Activated CD4-positive, alpha-beta T cell treated with anti-CD3 and anti-CD28 coated beads, Interleukin-2, amount 50 U/mL, for 48 hours (primary cell): ENCODE data around the gene SH3BGRL3.
"Not testable (repeated sequence)": the region's sequence is repeated elsewhere in the genome, so short reads cannot be mapped to it uniquely, and the experiment has no call there.

Experiments
- DNase-seq, 2 experiments: peaks; one replicate each; pipeline ENCODE4 v3.0.0-alpha.2; 2020

The SH3BGRL3 gene

GRCh38 chr1:26279456-26280332 is at the start of gene SH3BGRL3:
SH3BGRL3 (plus strand) TSS chr1:26280086; CDS start chr1:26280156, 70 bp downstream.
- peak; percentile 85 to 88 for DNase-seq

DNA sequence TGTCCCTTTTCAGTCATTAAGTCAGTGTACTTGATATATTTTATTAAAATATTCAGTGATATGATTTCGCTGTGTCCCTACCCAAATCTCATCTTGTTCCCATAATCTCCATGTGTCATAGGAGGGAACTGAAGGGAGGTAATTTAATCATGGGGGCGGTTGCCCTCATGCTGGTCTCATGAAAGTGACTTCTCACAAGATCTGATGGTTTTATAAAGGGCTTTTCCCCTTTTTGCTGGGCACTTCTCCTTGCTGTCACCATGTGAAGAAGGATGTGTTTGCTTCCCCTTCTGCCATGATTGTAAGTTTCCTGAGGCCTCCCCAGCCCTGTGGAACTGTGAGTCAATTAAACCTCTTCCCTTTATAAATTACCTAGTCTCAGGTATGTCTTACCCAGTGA is 49.2 kb upstream of the SH3BGRL3 start:
- not testable (repeated sequence) for DNase-seq

GRCh38 chr1:26233903-26234643 is 45.8 kb upstream of the SH3BGRL3 start, which contains the start of gene CEP85:
CEP85 (plus strand) TSS chr1:26234200; CDS start chr1:26239784, 5,584 bp downstream.
- DNase-seq = peak; percentile 98 to 99

DNA sequence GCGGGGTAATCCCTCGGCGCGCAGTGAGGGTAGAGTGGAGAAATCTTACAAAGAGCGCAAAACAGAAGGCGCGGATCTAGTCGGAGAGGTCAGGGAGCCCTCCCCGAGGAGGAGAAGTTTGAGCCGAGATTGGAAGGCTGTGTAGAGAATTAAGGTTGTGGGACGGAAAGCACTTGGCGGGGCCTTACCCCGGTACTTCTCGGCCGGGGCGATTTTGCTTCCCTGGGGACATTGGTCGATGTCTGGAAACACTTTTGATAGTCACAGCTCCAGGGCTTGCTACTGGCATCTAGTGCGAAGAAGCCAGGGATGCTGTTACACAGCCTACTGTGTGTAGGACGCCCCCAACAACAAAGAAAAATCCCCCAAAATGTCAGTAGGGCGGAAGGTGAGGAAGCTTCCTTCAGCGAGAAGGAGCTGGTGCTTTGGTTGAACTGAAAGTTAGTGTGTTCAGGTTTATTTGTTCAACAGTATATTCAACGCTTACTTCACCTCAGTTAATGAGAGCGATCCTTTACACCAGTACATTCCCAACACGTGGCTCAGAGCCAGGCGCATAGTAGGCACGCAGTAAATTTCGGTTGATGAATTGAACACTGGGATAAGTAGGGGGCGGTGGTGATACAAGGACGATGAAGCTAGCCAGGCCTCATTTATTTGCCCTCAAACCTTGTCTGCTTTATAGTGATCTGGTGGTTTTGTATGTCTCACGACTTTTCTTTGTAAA is 45.1 kb upstream of the SH3BGRL3 start:
- peak; percentile 15 to 26 for DNase-seq

DNA sequence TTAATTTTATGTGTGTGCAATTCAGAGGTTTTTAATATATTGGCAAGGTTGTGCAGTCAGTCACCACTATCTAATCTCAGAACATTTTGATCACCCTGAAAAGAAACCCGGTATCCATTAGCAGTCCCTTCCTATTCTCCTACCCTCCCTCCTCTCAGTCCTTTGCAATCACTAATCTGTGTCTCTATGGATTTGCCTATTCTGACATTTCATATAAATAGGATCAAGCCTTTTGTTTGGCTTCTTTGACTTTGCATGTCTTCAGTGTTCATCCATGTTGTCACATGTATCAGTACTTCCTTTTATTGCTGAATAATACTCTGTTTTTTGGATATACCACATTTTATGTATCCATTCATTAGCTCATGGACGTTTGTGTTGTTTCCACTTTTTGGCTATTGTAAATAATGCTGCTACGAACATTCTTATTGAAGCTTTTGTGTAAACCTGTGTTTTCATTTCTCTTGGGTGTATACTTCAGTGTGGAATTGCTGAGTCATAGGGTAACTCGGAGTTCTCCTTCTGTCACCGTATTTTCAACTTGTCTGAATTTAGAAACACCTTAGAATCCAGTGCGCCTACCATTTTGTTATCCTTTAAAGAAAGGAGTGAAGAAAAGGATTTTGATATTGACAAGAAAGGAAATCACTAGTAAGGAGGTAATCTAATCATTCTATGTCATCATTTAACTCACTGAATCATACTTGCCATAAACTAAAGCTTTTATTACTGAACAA is 42.5 kb upstream of the SH3BGRL3 start:
- no peak for DNase-seq

- DNase-seq = no peak
Measured at GRCh38 chr1:26239936-26240335, 40.0 kb upstream of the SH3BGRL3 start.

GRCh38 chr1:26252718-26253117 is 27.2 kb upstream of the SH3BGRL3 start:
- DNase-seq = no peak

DNA sequence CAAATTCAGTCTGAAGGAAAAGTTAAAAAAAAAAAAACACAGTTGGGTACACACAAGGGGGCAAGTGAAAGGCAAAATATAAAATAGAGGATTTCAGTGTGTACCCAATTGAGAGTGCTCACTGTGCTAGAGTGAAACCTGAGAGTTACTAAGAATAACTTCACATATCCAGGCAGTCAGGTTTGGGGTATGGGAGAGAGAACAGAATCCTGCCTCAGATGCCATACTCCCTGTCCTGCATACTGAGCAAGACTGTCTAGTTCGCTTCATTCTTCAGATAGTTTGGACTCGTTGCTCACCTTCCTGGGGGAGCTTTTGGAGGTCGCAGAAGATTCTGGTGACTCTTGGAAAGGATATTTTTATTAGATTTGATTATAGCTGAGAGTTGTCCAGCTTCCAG is 25.5 kb upstream of the SH3BGRL3 start:
- DNase-seq = no peak

DNA sequence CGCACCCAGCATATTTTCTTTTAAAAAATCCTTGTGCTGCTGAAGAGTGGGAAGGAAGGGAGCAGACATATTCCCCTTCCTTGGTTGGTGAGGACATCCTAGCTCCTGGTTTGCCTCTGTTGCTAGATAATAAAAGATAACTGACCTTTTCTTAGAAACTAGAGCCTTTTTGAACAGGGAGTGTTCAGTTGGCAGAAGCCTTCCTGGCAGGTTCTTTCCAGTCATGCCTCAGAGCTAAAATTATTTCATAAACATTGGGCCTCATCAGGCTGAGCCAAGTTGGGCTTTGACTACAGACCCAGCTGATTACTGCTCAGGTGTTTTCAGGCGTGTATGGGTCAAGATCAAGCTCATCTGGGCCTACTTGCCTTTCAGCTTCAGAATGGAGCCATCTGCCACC is 22.7 kb upstream of the SH3BGRL3 start:
- DNase-seq = no peak

DNA sequence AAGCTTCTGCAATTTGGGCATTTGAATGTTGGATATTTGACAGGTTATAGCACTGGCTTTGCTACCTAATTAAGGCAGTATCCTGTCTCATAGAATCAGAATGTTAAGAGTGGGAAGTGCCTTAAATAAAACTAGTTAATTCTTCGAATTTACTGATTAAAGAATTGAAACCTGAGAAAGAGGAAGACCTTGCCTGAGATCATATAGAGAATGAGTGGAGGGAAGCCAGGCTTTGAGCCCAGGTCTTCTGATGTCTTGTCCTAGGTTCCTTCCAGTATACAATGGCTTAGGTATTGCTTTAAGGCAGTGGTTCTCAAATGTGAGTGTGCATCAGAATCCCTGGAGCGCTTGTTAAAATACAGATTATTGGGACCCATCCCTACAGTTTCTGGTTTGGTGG is 20.9 kb upstream of the SH3BGRL3 start:
- no peak for DNase-seq

DNA sequence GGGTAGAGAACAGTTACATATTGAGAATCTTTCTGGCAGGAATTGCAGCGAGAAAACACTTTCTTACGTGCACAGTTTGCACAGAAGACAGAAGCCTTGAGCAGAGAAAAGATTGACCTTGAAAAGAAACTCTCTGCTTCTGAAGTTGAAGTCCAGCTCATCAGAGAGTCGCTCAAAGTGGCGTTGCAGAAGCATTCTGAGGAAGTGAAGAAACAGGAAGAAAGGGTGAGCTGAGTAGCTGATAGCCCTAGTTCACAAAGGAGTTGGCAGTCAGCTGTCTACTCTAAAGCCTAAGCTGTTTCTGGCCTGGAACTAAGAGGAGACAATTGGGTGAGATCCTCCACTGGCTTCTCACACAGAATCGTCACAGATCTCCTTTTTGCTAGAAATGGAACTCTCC is 20.3 kb upstream of the SH3BGRL3 start:
- no peak for DNase-seq

GRCh38 chr1:26263212-26263611 is 16.7 kb upstream of the SH3BGRL3 start:
- no peak for DNase-seq

DNA sequence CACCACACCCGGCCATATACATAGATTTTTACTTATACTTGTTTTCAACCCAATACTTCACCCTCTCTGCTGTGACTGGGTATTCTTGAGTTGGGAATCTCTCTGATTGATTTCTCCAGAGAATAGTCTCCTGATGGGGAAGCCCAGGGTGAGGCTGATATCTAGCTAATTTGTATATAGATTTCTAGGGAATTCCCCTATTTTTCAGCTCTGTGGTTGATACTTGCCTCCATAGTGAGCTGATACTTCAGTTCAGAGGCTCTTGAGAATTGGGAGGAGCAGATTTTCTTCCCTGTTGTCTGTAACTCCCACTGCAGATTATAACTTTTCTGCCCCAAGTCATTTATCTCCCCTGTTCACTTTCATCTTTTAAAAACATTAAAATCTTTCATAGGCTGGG is 14.5 kb upstream of the SH3BGRL3 start:
- DNase-seq = no peak

DNA sequence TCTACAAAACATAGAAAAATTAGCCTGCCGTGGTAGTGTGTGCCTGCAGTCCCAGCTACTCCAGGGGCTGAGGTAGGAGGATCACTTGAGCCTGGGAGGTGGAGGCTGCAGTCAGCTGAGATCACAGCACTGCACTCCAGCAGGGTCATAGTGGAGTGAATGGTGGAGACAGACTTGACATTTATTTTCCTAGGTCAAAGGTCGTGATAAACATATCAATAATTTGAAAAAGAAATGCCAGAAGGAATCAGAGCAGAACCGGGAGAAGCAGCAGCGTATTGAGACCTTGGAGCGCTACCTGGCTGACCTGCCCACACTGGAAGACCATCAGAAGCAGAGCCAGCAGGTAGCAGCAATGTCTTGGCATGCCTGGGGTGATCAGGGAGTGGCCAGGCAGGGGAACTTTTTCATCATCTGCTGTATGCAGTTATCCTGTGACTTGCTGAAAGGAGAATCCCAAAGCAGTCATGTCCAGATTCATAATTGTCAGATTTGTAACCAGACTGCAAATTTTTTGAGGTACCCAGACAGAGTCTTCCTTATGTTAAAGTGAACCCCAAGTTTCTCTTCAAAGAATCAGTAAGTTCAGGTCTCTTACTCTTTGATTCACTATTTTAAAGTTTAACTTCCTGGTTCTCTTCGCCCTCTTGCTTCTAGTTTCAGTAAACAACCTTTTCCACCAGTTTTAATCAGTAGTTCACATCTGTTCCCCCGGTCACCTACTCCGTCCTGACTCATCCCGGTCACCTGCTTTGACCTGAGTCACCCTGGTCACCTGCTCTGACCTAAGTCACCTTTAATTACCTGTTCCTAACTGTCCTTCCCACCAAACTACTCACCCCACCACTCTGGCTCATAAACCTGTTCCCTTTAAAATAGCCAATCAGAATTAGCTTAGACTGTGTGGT is 11.3 kb upstream of the SH3BGRL3 start:
- no peak for DNase-seq

GRCh38 chr1:26269198-26269550 is 10.7 kb upstream of the SH3BGRL3 start:
- DNase-seq = no peak

DNA sequence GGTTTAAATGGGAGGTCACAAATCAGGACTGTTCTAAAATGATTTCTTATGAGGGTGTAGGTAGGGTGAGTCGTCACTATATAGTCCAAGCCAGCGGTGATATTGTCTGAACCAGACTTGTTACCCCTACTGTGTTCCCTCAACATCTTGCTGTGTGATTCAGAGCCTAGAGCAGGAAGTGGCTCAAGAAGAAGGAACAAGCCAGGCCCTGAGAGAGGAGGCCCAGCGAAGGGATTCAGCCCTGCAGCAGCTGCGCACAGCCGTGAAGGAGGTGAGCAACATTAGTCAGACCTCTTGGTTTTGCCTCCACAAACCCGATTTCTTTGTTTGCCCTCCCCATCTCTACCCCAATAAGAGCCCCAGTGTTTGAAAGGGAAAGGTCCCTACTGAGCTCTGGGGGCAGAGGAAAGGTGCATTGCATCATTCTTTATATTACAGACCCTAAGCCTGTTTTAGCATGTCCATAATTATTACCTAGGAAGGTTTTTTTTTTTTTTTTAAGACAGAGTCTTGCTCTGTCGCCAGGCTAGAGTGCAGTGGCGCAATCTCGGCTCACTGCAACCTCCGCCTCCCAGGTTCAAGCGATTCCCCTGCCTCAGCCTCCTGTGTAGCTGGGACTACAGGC is 5.0 kb upstream of the SH3BGRL3 start:
- DNase-seq = peak; percentile 10 to 16

DNA sequence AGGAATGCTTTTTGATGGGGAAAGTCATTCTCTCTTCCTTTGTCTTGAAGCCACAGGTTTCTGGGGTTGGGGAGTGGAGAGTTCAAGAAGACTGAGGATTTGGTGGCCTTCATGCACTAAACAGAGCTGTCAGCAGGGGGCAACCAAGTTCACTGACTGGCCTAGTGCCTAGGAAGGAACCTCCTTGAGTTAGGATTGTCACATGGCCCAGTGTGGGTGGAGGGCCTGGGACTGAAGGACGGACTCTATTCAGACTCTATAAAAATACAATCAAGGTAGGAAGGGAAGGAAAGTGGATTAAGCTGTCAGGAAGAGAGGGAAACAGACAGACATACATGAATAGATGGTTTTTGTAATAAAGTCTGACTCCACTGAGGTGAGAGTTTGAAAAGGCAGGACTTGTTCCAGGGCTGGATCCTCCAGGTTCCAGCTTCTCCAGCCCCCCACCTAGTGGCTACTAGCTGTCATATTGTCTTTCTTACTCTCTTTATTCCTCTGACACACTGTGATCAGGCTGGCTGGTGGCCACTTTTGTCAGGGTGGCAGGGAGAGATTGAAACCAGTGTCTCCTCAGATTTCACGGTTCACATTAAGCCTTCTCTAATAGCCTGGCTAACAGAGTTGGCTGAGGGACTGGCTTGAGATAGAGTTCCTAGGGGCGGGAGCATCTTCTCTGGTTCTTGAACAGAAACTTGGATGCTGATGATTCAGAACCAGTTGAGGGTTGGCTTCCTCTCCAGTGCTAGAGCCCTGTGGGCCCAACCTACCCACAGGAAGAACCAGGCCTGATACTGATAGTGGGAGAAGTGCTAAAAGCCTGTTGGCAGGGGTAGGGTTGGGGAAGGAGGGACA is 4.1 kb upstream of the SH3BGRL3 start:
- DNase-seq = peak; percentile 85 to 90

- DNase-seq = no peak
Measured at GRCh38 chr1:26276432-26276838, 3.5 kb upstream of the SH3BGRL3 start.

DNA sequence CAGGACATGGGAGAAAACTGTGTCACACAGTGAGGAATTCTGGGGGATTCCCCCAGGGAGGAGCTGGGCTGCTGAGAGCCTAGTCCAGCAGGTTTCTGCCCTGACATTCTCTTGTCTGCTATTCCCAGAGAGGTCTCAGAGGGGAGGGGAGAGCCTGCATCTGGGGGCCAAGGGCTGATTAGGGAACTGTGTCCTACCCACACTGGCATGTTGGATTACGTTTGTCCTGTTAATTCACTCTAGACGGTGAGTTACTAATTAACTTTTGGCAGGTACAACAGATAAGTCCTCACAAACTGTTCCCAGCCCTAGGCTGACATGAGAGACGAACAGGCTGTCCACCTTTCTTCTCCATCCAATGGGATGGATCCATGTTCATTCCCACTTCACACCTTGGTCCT is 2.6 kb upstream of the SH3BGRL3 start:
- DNase-seq = no peak

DNA sequence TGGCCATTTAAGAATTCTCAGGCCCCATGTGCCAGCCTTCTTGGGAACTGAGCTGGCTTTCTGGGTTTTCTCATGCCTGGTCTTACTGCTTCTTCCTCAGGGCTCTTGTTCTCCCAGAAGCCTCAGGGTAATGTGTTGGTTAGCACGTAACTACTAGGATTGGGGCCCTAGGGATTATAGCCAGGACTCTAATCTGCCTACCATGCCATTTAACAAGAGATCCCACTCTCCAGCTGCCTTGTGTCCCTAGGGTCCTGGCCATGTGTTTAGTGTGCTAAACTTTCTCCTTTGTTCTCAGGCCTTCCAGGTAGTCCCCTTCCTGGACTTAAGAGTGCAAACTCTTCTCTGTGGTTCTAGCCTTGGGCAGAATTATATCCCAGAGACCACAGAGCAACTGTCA is 2.2 kb upstream of the SH3BGRL3 start:
- no peak for DNase-seq
